BLaER1 treated with 17β-estradiol and CSF1 and Interleukin-3, amounts not matched to agents 10 nM and 100 nM (cell line): ENCODE measurements around the gene HDGFL3.
"Not testable (repeated sequence)": the region's sequence is repeated elsewhere in the genome, so short reads cannot be mapped to it uniquely, and the experiment has no call there.

Experiments
- H3K27ac ChIP-seq, 11 experiments: shearing (Covaris generic); formaldehyde crosslinking; 2 replicates each; pipeline ENCODE4 v1.8.1; 2022
- H3K27me3 ChIP-seq, 11 experiments: shearing (Covaris generic); formaldehyde crosslinking; 2 replicates each; pipeline ENCODE4 v1.8.1; 2022
- H3K36me3 ChIP-seq, 11 experiments: shearing (Covaris generic); formaldehyde crosslinking; 2 replicates each; pipeline ENCODE4 v1.8.1; 2022
- H3K4me1 ChIP-seq, 10 experiments: shearing (Covaris generic); formaldehyde crosslinking; 2 replicates each; pipeline ENCODE4 v1.8.1; 2022
- H3K4me2 ChIP-seq, 11 experiments: shearing (Covaris generic); formaldehyde crosslinking; 2 replicates each; pipeline ENCODE4 v1.8.1; 2022
- H3K4me3 ChIP-seq, 10 experiments: shearing (Covaris generic); formaldehyde crosslinking; 2 replicates each; pipeline ENCODE4 v1.8.1; 2022
- H3K9ac ChIP-seq, 11 experiments: shearing (Covaris generic); formaldehyde crosslinking; 2 replicates each; pipeline ENCODE4 v1.8.1; 2022
- H3K9me3 ChIP-seq, 11 experiments: shearing (Covaris generic); formaldehyde crosslinking; replicated peaks in 1 of 11; 2 replicates each; pipeline ENCODE4 v1.8.1; 2022
- H4K20me1 ChIP-seq, 11 experiments: shearing (Covaris generic); formaldehyde crosslinking; 2 replicates each; pipeline ENCODE4 v1.8.1; 2022
- Cebpa-rat ChIP-seq, 11 experiments: shearing (Covaris generic); IDR thresholded peaks; 2 replicates each; pipeline ENCODE4 v1.8.1; 2022

Gene HDGFL3

GRCh38 chr15:83164111-83164770 lies 43.4 kb downstream of the HDGFL3 start:
- no peak overlapping the region for H3K27ac ChIP-seq

GRCh38 chr15:83163032-83163431 lies 44.6 kb downstream of the HDGFL3 start:
- TF ChIP-seq Cebpa-rat (IDR thresholded peaks at IDR 0.05), result no peak
- no peak overlapping the region for H3K27ac ChIP-seq
- H3K9ac ChIP-seq, result no peak overlapping the region
- peaks cover 0 to 9% (median 0%) of the 10 kb centered on the region in 10 experiments; a peak in 4 of 20 replicates for H3K4me1 ChIP-seq
- H3K4me2 ChIP-seq, result no peak overlapping the region
- no peaks in the 10 kb centered on the region for H3K27me3 ChIP-seq
- peaks cover 47 to 96% (median 82%) of the 10 kb centered on the region in 11 experiments for H3K36me3 ChIP-seq
- no peak overlapping the region for H3K4me3 ChIP-seq
- H3K9me3 ChIP-seq, result peaks cover 22 to 33% (median 30%) of the 10 kb centered on the region in 11 experiments
- peaks cover 0 to 25% (median 0%) of the 10 kb centered on the region in 11 experiments; a peak in 5 of 22 replicates for H4K20me1 ChIP-seq

More at GRCh38 chr15:83164111-83164770, 43.4 kb downstream of the HDGFL3 start:
- Histone ChIP-seq H4K20me1 (peaks cover 0 to 25% (median 0%) of the 10 kb centered on the region in 11 experiments; a peak in 5 of 22 replicates), H3K27me3 (no peaks in the 10 kb centered on the region), H3K4me1 (peaks cover 0 to 9% (median 0%) of the 10 kb centered on the region in 10 experiments; a peak in 4 of 20 replicates), H3K36me3 (peaks cover 37 to 87% (median 72%) of the 10 kb centered on the region in 11 experiments), H3K9me3 (peaks cover 32 to 45% (median 42%) of the 10 kb centered on the region in 11 experiments), H3K9ac (no peak overlapping the region), H3K4me3 (no peak overlapping the region), H3K4me2 (no peak overlapping the region)
- TF ChIP-seq Cebpa-rat (IDR thresholded peaks at IDR 0.05), result no peak

GRCh38 chr15:83160741-83161140 lies 46.9 kb downstream of the HDGFL3 start:
- Histone ChIP-seq H3K4me2 (no peak overlapping the region), H3K27ac (no peak overlapping the region), H3K4me1 (peaks cover 0 to 9% (median 0%) of the 10 kb centered on the region in 10 experiments; a peak in 4 of 20 replicates), H3K4me3 (no peak overlapping the region), H3K9ac (no peak overlapping the region), H3K36me3 (peaks cover 60 to 98% (median 89%) of the 10 kb centered on the region in 11 experiments), H3K9me3 (peaks cover 0 to 10% (median 7%) of the 10 kb centered on the region in 11 experiments; a peak in 16 of 22 replicates), H4K20me1 (peaks cover 0 to 25% (median 0%) of the 10 kb centered on the region in 11 experiments; a peak in 5 of 22 replicates), H3K27me3 (no peaks in the 10 kb centered on the region)
- no peak for TF ChIP-seq Cebpa-rat (IDR thresholded peaks at IDR 0.05)

- Histone ChIP-seq H3K27ac (no peak overlapping the region), H3K4me2 (no peak overlapping the region), H3K9me3 (no peaks in the 10 kb centered on the region), H4K20me1 (peaks cover 0 to 9% (median 0%) of the 10 kb centered on the region in 11 experiments; a peak in 4 of 22 replicates), H3K4me3 (no peak overlapping the region), H3K27me3 (no peaks in the 10 kb centered on the region), H3K9ac (no peak overlapping the region), H3K36me3 (peaks cover 72 to 100% (median 96%) of the 10 kb centered on the region in 11 experiments), H3K4me1 (peaks cover 0 to 7% (median 0%) of the 10 kb centered on the region in 10 experiments; a peak in 4 of 20 replicates)
- TF ChIP-seq Cebpa-rat (IDR thresholded peaks at IDR 0.05), result no peak
Observed at GRCh38 chr15:83158393-83158792, 49.2 kb downstream of the HDGFL3 start.

- H3K9me3 ChIP-seq, result no peaks in the 10 kb centered on the region
- no peak for TF ChIP-seq Cebpa-rat (IDR thresholded peaks at IDR 0.05)
- H3K27me3 ChIP-seq, result no peaks in the 10 kb centered on the region
- H3K4me3 ChIP-seq, result no peak overlapping the region
- H3K36me3 ChIP-seq, result peaks cover 69 to 100% (median 98%) of the 10 kb centered on the region in 11 experiments
- no peaks in the 10 kb centered on the region for H4K20me1 ChIP-seq
- no peaks in the 10 kb centered on the region for H3K4me1 ChIP-seq
- no peak overlapping the region for H3K4me2 ChIP-seq
- H3K9ac ChIP-seq, result no peak overlapping the region
- H3K27ac ChIP-seq, result no peak overlapping the region
Observed at GRCh38 chr15:83155942-83156341, 51.7 kb downstream of the HDGFL3 start.

GRCh38 chr15:83153288-83153687 lies 54.3 kb downstream of the HDGFL3 start:
- no peaks in the 10 kb centered on the region for H3K27me3 ChIP-seq
- H3K9me3 ChIP-seq, result no peaks in the 10 kb centered on the region
- H3K4me2 ChIP-seq, result no peak overlapping the region
- no peaks in the 10 kb centered on the region for H3K4me1 ChIP-seq
- TF ChIP-seq Cebpa-rat (IDR thresholded peaks at IDR 0.05), result no peak
- no peak overlapping the region for H3K4me3 ChIP-seq
- no peaks in the 10 kb centered on the region for H4K20me1 ChIP-seq
- H3K36me3 ChIP-seq, result peaks cover 71 to 100% (median 98%) of the 10 kb centered on the region in 11 experiments
- H3K9ac ChIP-seq, result no peak overlapping the region
- H3K27ac ChIP-seq, result no peak overlapping the region

- H3K4me3 ChIP-seq, result no peak overlapping the region
- no peaks in the 10 kb centered on the region for H3K4me1 ChIP-seq
- TF ChIP-seq Cebpa-rat (IDR thresholded peaks at IDR 0.05), result no peak
- H3K9ac ChIP-seq, result no peak overlapping the region
- no peak overlapping the region for H3K27ac ChIP-seq
- peaks cover 0 to 15% (median 4%) of the 10 kb centered on the region in 11 experiments; a peak in 9 of 22 replicates for H3K9me3 ChIP-seq
- H3K36me3 ChIP-seq, result peaks cover 72 to 100% (median 94%) of the 10 kb centered on the region in 11 experiments
- no peak overlapping the region for H3K4me2 ChIP-seq
- H4K20me1 ChIP-seq, result 0 out of 22 replicates have a peak, but pooled peaks cover 0 to 3% (median 0%) of the 10 kb centered on the region in 11 experiments
- no peaks in the 10 kb centered on the region for H3K27me3 ChIP-seq
Observed at GRCh38 chr15:83144771-83145170, 62.9 kb downstream of the HDGFL3 start.

- not testable (repeated sequence) for H3K27me3 ChIP-seq, H3K4me3 ChIP-seq, H3K4me1 ChIP-seq, H4K20me1 ChIP-seq, H3K4me2 ChIP-seq, H3K27ac ChIP-seq, H3K9ac ChIP-seq
- H3K9me3 ChIP-seq, result peaks cover 0 to 15% (median 4%) of the 10 kb centered on the region in 11 experiments; a peak in 9 of 22 replicates
- peaks cover 47 to 100% (median 89%) of the 10 kb centered on the region in 11 experiments for H3K36me3 ChIP-seq
Observed at GRCh38 chr15:83142151-83142550, 65.5 kb downstream of the HDGFL3 start.

GRCh38 chr15:83132861-83133523 lies 74.6 kb downstream of the HDGFL3 start:
- Histone ChIP-seq H3K27me3 (no peaks in the 10 kb centered on the region), H3K4me2 (no peak overlapping the region), H3K9ac (no peak overlapping the region), H3K27ac (no peak overlapping the region), H3K36me3 (peaks cover 74 to 99% (median 86%) of the 10 kb centered on the region in 11 experiments), H4K20me1 (no peaks in the 10 kb centered on the region), H3K4me1 (no peaks in the 10 kb centered on the region), H3K9me3 (no peaks in the 10 kb centered on the region), H3K4me3 (no peak overlapping the region)
- no peak for TF ChIP-seq Cebpa-rat (IDR thresholded peaks at IDR 0.05)
